ENCODE results near the gene GPR158.

GRCh38 chr10:25357269-25357668 is 182.5 kb downstream of the GPR158 start:
- no peak for TF ChIP-seq POLR2AphosphoS5 (IDR thresholded peaks at IDR 0.05; ENCODE audit: low read depth)
- TF ChIP-seq CTCF (IDR thresholded peaks at IDR 0.05; ENCODE audit: insufficient read depth, low read length) = no peak
- no peak for TF ChIP-seq REST (IDR thresholded peaks at IDR 0.05; ENCODE audit: insufficient replicate concordance, low read depth)
- TF ChIP-seq GABPA (IDR thresholded peaks at IDR 0.05; ENCODE audit: low read depth) = no peak
- no peak for TF ChIP-seq SPI1 (IDR thresholded peaks at IDR 0.05; ENCODE audit: borderline replicate concordance, low read depth)

Data from HL-60 (cell line).